HEK293T (cell line): ENCODE data around the gene PKP3.

Experiments used
- CTCF ChIA-PET: fragments of 350-600 bp; formaldehyde crosslinking; extraction: SDS; loops from one replicate; lab custom pipeline; 2021; ENCODE audit warnings: antibody characterized with exemption, inconsistent platforms; lab: Yijun Ruan, JAX
- POLR2A ChIA-PET: fragments of 350-600 bp; formaldehyde crosslinking; extraction: SDS; loops from one replicate; lab custom pipeline; 2020; ENCODE audit warnings: antibody characterized with exemption, inconsistent platforms; lab: Yijun Ruan, JAX
- DNase-seq: peaks from one replicate; pipeline ENCODE4 v3.0.0; 2012; ENCODE audit warnings: mixed read lengths; ENCODE audit errors: extremely low spot score
- ARNT ChIP-seq: fragments of 450-650 bp; IDR thresholded peaks from 2 replicates; pipeline ENCODE4 v1.6.1; 2017; ENCODE audit warnings: mild to moderate bottlenecking
- BHLHE40 ChIP-seq: fragments of 450-650 bp; IDR thresholded peaks from 2 replicates; pipeline ENCODE4 v1.6.1; 2016; ENCODE audit warnings: mild to moderate bottlenecking, moderate library complexity, borderline replicate concordance
- CTBP1 ChIP-seq: fragments of 450-650 bp; IDR thresholded peaks from 2 replicates; pipeline ENCODE4 v1.6.1; 2016; ENCODE audit warnings: borderline replicate concordance
- ELF4 ChIP-seq: fragments of 450-650 bp; IDR thresholded peaks from 2 replicates; pipeline ENCODE4 v1.6.1; 2017; ENCODE audit warnings: antibody characterized with exemption
- FOXA1 ChIP-seq: fragments of 450-650 bp; IDR thresholded peaks from 2 replicates; pipeline ENCODE4 v1.6.1; 2016; ENCODE audit warnings: mild to moderate bottlenecking
- FOXK2 ChIP-seq: fragments of 450-650 bp; IDR thresholded peaks from 2 replicates; pipeline ENCODE4 v1.6.1; 2016; ENCODE audit warnings: mild to moderate bottlenecking
- FOXM1 ChIP-seq: fragments of 450-650 bp; IDR thresholded peaks from 2 replicates; pipeline ENCODE4 v1.6.1; 2017; ENCODE audit warnings: mild to moderate bottlenecking, borderline replicate concordance
- HDGF ChIP-seq: fragments of 450-650 bp; IDR thresholded peaks from 2 replicates; pipeline ENCODE4 v1.6.1; 2017; ENCODE audit warnings: antibody characterized with exemption, borderline replicate concordance
- L3MBTL2 ChIP-seq: fragments of 450-650 bp; conservative IDR thresholded peaks from 2 replicates; pipeline ENCODE4 v1.6.1; 2016; ENCODE audit warnings: mild to moderate bottlenecking
- LEF1 ChIP-seq: fragments of 450-650 bp; IDR thresholded peaks from 2 replicates; pipeline ENCODE4 v1.6.1; 2017; ENCODE audit warnings: mild to moderate bottlenecking, borderline replicate concordance
- NFRKB ChIP-seq: fragments of 450-650 bp; IDR thresholded peaks from 2 replicates; pipeline ENCODE4 v1.6.1; 2016; ENCODE audit warnings: mild to moderate bottlenecking, moderate library complexity
- SP1 ChIP-seq: fragments of 450-650 bp; IDR thresholded peaks from 2 replicates; pipeline ENCODE4 v1.6.1; 2017
- SUZ12 ChIP-seq: fragments of 450-650 bp; IDR thresholded peaks from 2 replicates; pipeline ENCODE4 v1.6.1; 2016; ENCODE audit warnings: mild to moderate bottlenecking
- TARDBP ChIP-seq: fragments of 450-650 bp; IDR thresholded peaks from 2 replicates; pipeline ENCODE4 v1.6.1; 2016
- ZNF384 ChIP-seq: fragments of 450-650 bp; IDR thresholded peaks from 2 replicates; pipeline ENCODE4 v1.6.1; 2016
- TF ChIP-seq, protein P1 (sequence below): fragments of 450-650 bp; IDR thresholded peaks from 2 replicates; pipeline ENCODE4 v1.6.1; 2016

The PKP3 gene

DNA sequence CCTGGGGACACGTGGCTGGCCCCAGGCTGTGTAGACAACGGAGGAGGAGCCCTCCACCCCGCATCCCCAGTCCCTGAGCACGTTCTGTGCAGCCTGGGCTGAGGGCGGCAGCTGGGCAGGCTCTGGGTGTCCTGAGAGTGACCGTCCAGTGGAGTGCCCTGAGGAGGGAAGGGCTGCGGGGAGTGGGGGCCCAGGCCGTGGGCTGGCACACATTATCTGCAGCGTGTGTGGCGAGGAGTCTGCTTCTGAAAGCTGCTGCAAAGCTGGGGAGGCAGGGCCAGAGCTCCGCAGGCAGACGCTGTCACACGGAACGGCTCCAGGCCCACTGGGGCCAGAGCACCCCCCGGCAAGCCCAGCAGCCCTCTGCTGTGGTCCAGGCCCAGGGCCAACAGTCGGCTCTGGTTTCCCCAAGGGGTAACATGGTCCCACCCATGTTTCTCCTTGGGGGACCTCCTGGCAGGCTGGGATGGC is 48.6 kb downstream of the PKP3 start:
- no peak for TF ChIP-seq LEF1
- ChIA-PET CTCF (no interaction called here), POLR2A (no interaction called here)
- DNase-seq = no peak

DNA sequence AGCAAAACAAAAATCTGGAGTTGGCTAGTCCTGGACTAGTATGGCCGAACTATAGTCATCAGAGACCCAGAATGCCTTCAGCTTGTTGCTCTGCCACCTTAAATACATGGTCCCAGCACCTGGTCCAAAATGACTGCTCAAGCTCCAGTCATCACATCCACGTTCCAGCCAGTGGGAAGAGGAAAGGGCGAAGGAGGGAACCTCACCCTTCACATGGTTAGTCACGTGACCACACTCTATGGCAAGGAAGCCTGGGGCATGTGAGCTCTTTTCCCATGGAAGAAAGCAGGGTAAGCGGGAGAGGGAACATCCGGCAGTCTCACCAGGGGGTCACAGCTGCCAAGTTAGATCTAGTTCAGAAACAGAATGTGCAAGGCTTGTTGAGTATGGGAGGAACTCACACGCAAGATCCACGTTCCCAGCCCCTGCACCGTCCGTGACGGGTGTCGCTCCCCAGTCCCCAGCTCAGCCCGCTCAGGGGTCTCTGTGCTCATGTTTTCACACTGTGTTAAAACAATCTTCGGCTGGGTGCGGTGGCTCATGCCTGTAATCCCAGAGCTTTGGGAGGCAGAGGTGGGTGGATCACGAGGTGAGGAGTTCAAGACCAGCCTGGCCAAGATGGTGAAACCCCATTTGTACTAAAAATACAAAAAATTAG is 49.7 kb downstream of the PKP3 start:
- no peak for TF ChIP-seq FOXK2
- TF ChIP-seq L3MBTL2 = peak; percentile 67
- ChIA-PET CTCF (no interaction called here), POLR2A (no interaction called here)
- DNase-seq = no peak

DNA sequence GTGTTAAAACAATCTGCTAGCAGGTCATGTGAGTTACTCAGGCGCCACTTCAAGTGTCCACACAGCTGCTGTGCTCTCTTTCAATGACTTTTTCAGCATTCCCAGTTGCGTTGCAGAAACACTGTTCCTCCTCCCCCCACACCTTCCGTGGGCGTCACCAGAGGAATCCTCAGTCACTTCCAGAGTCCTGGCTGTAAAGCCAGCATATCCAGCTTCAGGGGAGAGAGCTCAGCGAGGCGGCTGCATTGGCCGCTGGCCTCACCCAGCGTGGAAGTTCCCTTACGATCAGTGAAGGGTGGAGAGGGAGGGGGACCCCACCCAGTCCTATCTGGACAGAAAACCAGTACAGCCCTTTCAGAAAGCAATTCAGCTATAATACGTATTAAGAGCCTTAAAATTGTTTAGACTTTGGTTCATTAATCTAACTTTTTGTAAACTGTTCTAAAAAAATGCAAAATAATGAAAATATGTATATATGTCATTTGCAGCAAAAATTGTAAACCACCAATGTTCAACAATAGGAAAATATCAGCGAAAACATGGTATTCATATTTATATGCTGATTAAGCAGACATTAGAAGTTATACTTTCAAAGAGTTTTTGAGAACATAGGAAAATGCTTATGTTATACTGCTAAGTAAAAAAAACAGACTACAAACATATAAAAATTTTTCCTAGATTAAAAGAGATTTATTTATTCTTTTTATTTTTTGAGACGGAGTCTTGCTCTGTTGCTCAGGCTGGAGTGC is 50.6 kb downstream of the PKP3 start:
- no peak for TF ChIP-seq TARDBP
- no peak for TF ChIP-seq BHLHE40
- TF ChIP-seq SUZ12 = no peak
- no peak for TF ChIP-seq CTBP1
- TF ChIP-seq L3MBTL2 = no peak
- TF ChIP-seq ELF4 = no peak
- TF ChIP-seq FOXK2 = no peak
- no peak for TF ChIP-seq ZNF384
- no peak for TF ChIP-seq LEF1
- TF ChIP-seq FOXM1 = no peak
- TF ChIP-seq, protein P1, sequence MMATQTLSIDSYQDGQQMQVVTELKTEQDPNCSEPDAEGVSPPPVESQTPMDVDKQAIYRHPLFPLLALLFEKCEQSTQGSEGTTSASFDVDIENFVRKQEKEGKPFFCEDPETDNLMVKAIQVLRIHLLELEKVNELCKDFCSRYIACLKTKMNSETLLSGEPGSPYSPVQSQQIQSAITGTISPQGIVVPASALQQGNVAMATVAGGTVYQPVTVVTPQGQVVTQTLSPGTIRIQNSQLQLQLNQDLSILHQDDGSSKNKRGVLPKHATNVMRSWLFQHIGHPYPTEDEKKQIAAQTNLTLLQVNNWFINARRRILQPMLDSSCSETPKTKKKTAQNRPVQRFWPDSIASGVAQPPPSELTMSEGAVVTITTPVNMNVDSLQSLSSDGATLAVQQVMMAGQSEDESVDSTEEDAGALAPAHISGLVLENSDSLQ = no peak
- no peak for TF ChIP-seq SP1
- no peak for TF ChIP-seq ARNT
- no peak for TF ChIP-seq NFRKB
- TF ChIP-seq HDGF = no peak
- DNase-seq = no peak
- CTCF ChIA-PET = no interaction called here
- POLR2A ChIA-PET = interaction anchor here (0.6 kb wide), 1 partner anchor 22 kb away, joined by 3 read pairs; no protein-coding TSS in a partner anchor

DNA sequence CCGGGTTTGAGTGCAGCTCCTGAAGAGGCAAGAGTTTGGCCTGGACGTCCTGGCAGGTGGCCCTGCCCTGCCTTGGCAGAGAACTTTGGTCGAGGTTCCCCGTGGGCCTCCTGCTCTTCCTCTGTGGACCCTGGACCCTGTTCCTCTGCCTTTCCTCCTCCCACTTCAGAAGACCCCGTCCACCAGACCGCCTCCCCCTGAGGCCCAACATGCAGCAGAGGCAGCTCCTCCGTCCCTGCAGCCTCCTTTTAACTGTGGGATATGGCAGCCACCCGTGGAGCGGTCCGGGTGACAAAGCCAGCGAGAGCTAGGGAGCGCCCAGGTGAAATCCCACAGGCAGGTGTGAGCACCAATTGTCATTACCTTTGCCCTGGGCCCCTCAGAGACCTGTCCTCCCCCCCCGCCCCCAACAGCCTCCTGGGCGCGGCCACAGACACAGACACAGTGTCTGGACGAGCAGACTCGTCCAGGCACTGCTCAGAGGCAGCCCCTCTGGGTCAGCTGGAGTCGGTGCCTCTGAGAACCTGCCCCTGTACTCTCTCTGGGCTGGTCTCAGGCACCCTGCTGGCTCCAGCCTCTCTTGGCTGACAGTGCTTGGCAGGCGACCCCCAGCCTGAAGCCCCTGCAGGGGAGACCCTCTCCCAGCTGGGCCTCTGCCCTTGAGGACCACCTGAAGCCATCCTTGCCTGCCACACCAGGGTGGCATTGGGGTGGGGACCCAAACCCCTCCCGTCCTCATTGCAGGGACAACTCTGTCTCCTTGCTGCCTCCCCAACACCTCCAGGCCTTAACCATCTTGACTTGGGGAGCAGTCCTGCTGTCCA is 52.0 kb downstream of the PKP3 start:
- no peak for TF ChIP-seq L3MBTL2
- TF ChIP-seq FOXM1 = no peak
- TF ChIP-seq, protein P1 = no peak
- TF ChIP-seq SP1 = no peak
- TF ChIP-seq NFRKB = no peak
- no peak for TF ChIP-seq LEF1
- TF ChIP-seq FOXA1 = no peak
- TF ChIP-seq TARDBP = no peak
- no peak for TF ChIP-seq HDGF
- TF ChIP-seq BHLHE40 = no peak
- no peak for TF ChIP-seq CTBP1
- TF ChIP-seq SUZ12 = no peak
- TF ChIP-seq FOXK2 = no peak
- no peak for TF ChIP-seq ZNF384
- no peak for TF ChIP-seq ARNT
- TF ChIP-seq ELF4 = no peak
- no peak for DNase-seq
- ChIA-PET CTCF (interaction anchor here (0.7 kb wide), 1 partner anchor 73 kb away, joined by 5 read pairs; no protein-coding TSS in a partner anchor), POLR2A (interaction anchor here (0.8 kb wide), 1 partner anchor 239 kb away, joined by 4 read pairs; the partner anchor contains the start of genes BET1L and RIC8A)

DNA sequence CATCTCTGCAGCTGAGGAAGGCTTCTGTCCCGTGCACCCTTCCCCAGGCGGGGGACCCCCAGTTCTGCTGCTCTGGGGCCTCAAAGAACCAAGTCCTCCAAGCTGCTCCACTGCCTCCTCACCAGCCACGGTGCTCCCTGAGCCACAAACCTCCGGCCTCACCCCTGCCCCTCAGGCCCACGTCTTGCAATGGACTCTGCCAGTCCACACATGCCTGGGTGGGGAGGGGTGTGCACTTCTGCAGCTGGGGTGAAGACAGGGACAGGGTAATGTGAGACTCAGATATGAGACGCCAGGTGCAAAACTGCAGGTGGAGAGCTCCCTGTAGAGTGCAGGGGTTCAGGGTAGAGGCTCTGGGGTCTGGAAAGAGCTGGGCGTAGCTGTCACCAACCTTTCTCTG is 52.9 kb downstream of the PKP3 start:
- POLR2A ChIA-PET = interaction anchor here (1.8 to 4.7 kb wide), 2 partner anchors 129 to 239 kb away, joined by 4 to 41 read pairs; partner anchors contain the start of genes BET1L and RIC8A
- no peak for DNase-seq
- TF ChIP-seq LEF1 (no peak), ELF4 (no peak), ARNT (no peak), TARDBP (no peak), FOXM1 (no peak), HDGF (no peak), SUZ12 (no peak), ZNF384 (no peak; the same call in 1 of the 2 replicates), BHLHE40 (no peak), CTBP1 (no peak), FOXA1 (no peak), NFRKB (no peak)
- TF ChIP-seq, protein P1 = no peak
- CTCF ChIA-PET = no interaction called here
